HEK293 (cell line): ENCODE results near the gene CHST15.

Experiments used
- CTCF ChIA-PET: fragments of 350-600 bp; formaldehyde crosslinking; extraction: SDS; loops from one replicate; lab custom pipeline; 2021; ENCODE audit warnings: antibody characterized with exemption; lab: Yijun Ruan, JAX
- POLR2A ChIA-PET: fragments of 300-600 bp; formaldehyde crosslinking; extraction: SDS; loops from one replicate; lab custom pipeline; 2020; ENCODE audit warnings: antibody characterized with exemption, inconsistent platforms; lab: Yijun Ruan, JAX
- H3K27ac ChIP-seq: fragments of 200-500 bp; sonication (Bioruptor generic); 2 replicates; pipeline ENCODE4 v1.5.1; 2014; ENCODE audit warnings: low read depth, low read length, control low read depth, inconsistent platforms; ENCODE audit errors: extremely low read depth
- H3K36me3 ChIP-seq, 2 experiments: fragments of 200-500 bp in 1 of 2; sonication (Bioruptor generic) in 1 of 2; 1 replicate in 1 of 2; 2 replicates in 1 of 2; pipeline ENCODE4 v1.5.1; 2014 to 2017; ENCODE audit warnings: inconsistent platforms in 2 of 2, low read length in 2 of 2; ENCODE audit not compliant: control insufficient read depth in 2 of 2, insufficient read depth in 1 of 2
- H3K4me1 ChIP-seq: fragments of 200-500 bp; sonication (Bioruptor generic); 2 replicates; pipeline ENCODE4 v1.5.1; 2014; ENCODE audit warnings: mild to moderate bottlenecking, low read length, inconsistent platforms; ENCODE audit not compliant: control insufficient read depth, insufficient read depth
- H3K4me3 ChIP-seq: 2 replicates; pipeline ENCODE4 v1.5.1; 2011; ENCODE audit warnings: low read depth, mild to moderate bottlenecking, control low read depth, low read length, moderate library complexity
- H3K9me3 ChIP-seq: fragments of 200-500 bp; sonication (Bioruptor generic); 2 replicates; pipeline ENCODE4 v1.5.1; 2014; ENCODE audit warnings: low read depth, low read length, inconsistent platforms; ENCODE audit not compliant: control insufficient read depth, insufficient read depth
- HOXC10 ChIP-seq: sonication (generic); formaldehyde crosslinking; IDR thresholded peaks from 2 replicates; pipeline ENCODE4 v1.8.1; 2023; ENCODE audit warnings: mild to moderate bottlenecking, missing genetic modification reagents
- KLF10 ChIP-seq: fragments of 450-650 bp; IDR thresholded peaks from 2 replicates; pipeline ENCODE4 v1.5.1; 2018; ENCODE audit warnings: missing biosample characterization, mild to moderate bottlenecking, missing genetic modification characterization
- KLF17 ChIP-seq: fragments of 450-650 bp; formaldehyde crosslinking; IDR thresholded peaks from 2 replicates; pipeline ENCODE4 v1.5.1; 2016; ENCODE audit warnings: missing biosample characterization, missing genetic modification characterization
- KLF8 ChIP-seq: fragments of 450-650 bp; formaldehyde crosslinking; IDR thresholded peaks from 2 replicates; pipeline ENCODE4 v1.5.1; 2016; ENCODE audit warnings: missing biosample characterization, missing genetic modification characterization
- KLF9 ChIP-seq: fragments of 450-650 bp; formaldehyde crosslinking; IDR thresholded peaks from 2 replicates; pipeline ENCODE4 v1.5.1; 2016; ENCODE audit warnings: missing biosample characterization, missing genetic modification characterization, low read depth
- MYNN ChIP-seq: fragments of 450-650 bp; formaldehyde crosslinking; IDR thresholded peaks from 2 replicates; pipeline ENCODE4 v1.5.1; 2016; ENCODE audit warnings: missing biosample characterization, missing genetic modification characterization, borderline replicate concordance
- PRDM1 ChIP-seq: fragments of 450-650 bp; formaldehyde crosslinking; IDR thresholded peaks from 2 replicates; pipeline ENCODE4; 2016; ENCODE audit warnings: missing biosample characterization, missing genetic modification characterization
- REPIN1 ChIP-seq: fragments of 450-650 bp; formaldehyde crosslinking; IDR thresholded peaks from 2 replicates; pipeline ENCODE4 v1.5.1; 2017; ENCODE audit warnings: missing biosample characterization, missing genetic modification characterization, low read depth
- TSHZ1 ChIP-seq: fragments of 450-650 bp; formaldehyde crosslinking; IDR thresholded peaks from 2 replicates; pipeline ENCODE4 v1.5.1; 2016; ENCODE audit warnings: missing biosample characterization, missing genetic modification characterization, borderline replicate concordance
- ZBTB26 ChIP-seq: fragments of 450-650 bp; formaldehyde crosslinking; optimal IDR thresholded peaks from 2 replicates; pipeline ENCODE3; 2016; ENCODE audit warnings: missing biosample characterization, mild to moderate bottlenecking, missing genetic modification characterization
- ZNF114 ChIP-seq: fragments of 450-650 bp; formaldehyde crosslinking; IDR thresholded peaks from 2 replicates; pipeline ENCODE4 v1.5.0; 2017; ENCODE audit warnings: missing biosample characterization, missing genetic modification characterization
- ZNF132 ChIP-seq: fragments of 450-650 bp; formaldehyde crosslinking; IDR thresholded peaks from 2 replicates; pipeline ENCODE4 v1.5.1; 2017; ENCODE audit warnings: missing biosample characterization, missing genetic modification characterization, borderline replicate concordance
- ZNF184 ChIP-seq: fragments of 450-650 bp; IDR thresholded peaks from 2 replicates; pipeline ENCODE4 v1.5.1; 2018; ENCODE audit warnings: missing biosample characterization, mild to moderate bottlenecking, missing genetic modification characterization
- ZNF292 ChIP-seq: fragments of 450-650 bp; formaldehyde crosslinking; IDR thresholded peaks from 2 replicates; pipeline ENCODE4 v1.5.1; 2016; ENCODE audit warnings: low read depth, missing biosample characterization, missing genetic modification characterization, borderline replicate concordance
- ZNF398 ChIP-seq: fragments of 450-650 bp; formaldehyde crosslinking; IDR thresholded peaks from 2 replicates; pipeline ENCODE4 v1.5.1; 2017; ENCODE audit warnings: missing biosample characterization, missing genetic modification characterization
- ZNF426 ChIP-seq: fragments of 450-650 bp; formaldehyde crosslinking; IDR thresholded peaks from 2 replicates; pipeline ENCODE4 v1.5.1; 2017; ENCODE audit warnings: missing biosample characterization, missing genetic modification characterization, mild to moderate bottlenecking, inconsistent platforms, moderate library complexity
- ZNF513 ChIP-seq: fragments of 450-650 bp; IDR thresholded peaks from 2 replicates; pipeline ENCODE4 v1.5.1; 2018; ENCODE audit warnings: missing biosample characterization, missing genetic modification characterization
- ZNF580 ChIP-seq: fragments of 450-650 bp; formaldehyde crosslinking; IDR thresholded peaks from 2 replicates; pipeline ENCODE4 v1.5.1; 2016; ENCODE audit warnings: missing biosample characterization, missing genetic modification characterization
- ZNF629 ChIP-seq: fragments of 450-650 bp; formaldehyde crosslinking; IDR thresholded peaks from 2 replicates; pipeline ENCODE4 v1.5.1; 2017; ENCODE audit warnings: missing biosample characterization, missing genetic modification characterization
- ZNF777 ChIP-seq: fragments of 450-650 bp; formaldehyde crosslinking; IDR thresholded peaks from 2 replicates; pipeline ENCODE4 v1.5.1; 2017; ENCODE audit warnings: missing biosample characterization, missing genetic modification characterization, borderline replicate concordance
- ZNF792 ChIP-seq: fragments of 450-650 bp; formaldehyde crosslinking; IDR thresholded peaks from 2 replicates; pipeline ENCODE4 v1.5.1; 2016; ENCODE audit warnings: missing biosample characterization, missing genetic modification characterization
- ZNF843 ChIP-seq: fragments of 450-650 bp; formaldehyde crosslinking; IDR thresholded peaks from 2 replicates; pipeline ENCODE4 v1.5.1; 2016; ENCODE audit warnings: missing biosample characterization, missing genetic modification characterization
- ZSCAN4 ChIP-seq: fragments of 450-650 bp; formaldehyde crosslinking; IDR thresholded peaks from 2 replicates; pipeline ENCODE4 v1.5.1; 2017; ENCODE audit warnings: missing biosample characterization, missing genetic modification characterization

The CHST15 gene

GRCh38 chr10:124039483-124040013 lies 53.9 kb downstream of the CHST15 start:
- peaks cover 0 to 64% of the 10 kb centered on the region in 2 experiments; a peak in 1 of 3 replicates for H3K36me3 ChIP-seq
- POLR2A ChIA-PET, result no interaction called here
- TF ChIP-seq MYNN (no peak), TSHZ1 (no peak), KLF17 (tag by site-specific recombination) (no peak), ZNF792 (tag by site-specific recombination) (no peak), KLF9 (tag by site-specific recombination) (no peak), ZNF292 (no peak), ZNF513 (tag by site-specific recombination) (no peak), HOXC10 (CRISPR knock-in tag) (no peak), KLF8 (tag by site-specific recombination) (no peak), ZNF777 (tag by site-specific recombination) (no peak), ZNF426 (no peak), PRDM1 (tag by site-specific recombination) (no peak)
- TF ChIP-seq, all 188 proteins: peak for 0
- Histone ChIP-seq H3K9me3 (no peaks in the 10 kb centered on the region), H3K4me3 (no peak overlapping the region), H3K27ac (no peak overlapping the region), H3K4me1 (no peaks in the 10 kb centered on the region)
- CTCF ChIA-PET, result interaction anchor here (1.5 kb wide), 1 partner anchor 350 kb away, joined by 3 read pairs; no protein-coding TSS in a partner anchor

GRCh38 chr10:124037784-124038183 lies 55.6 kb downstream of the CHST15 start:
- peaks cover 0 to 61% of the 10 kb centered on the region in 2 experiments; a peak in 1 of 3 replicates for H3K36me3 ChIP-seq
- no peaks in the 10 kb centered on the region for H3K4me1 ChIP-seq
- no peak overlapping the region for H3K4me3 ChIP-seq
- no peak overlapping the region for H3K27ac ChIP-seq
- POLR2A ChIA-PET, result no interaction called here
- no peaks in the 10 kb centered on the region for H3K9me3 ChIP-seq
- CTCF ChIA-PET, result no interaction called here
- no peak for TF ChIP-seq KLF10 (tag by site-specific recombination)
- no peak for TF ChIP-seq ZNF580
- TF ChIP-seq ZNF398 (tag by site-specific recombination), result no peak
- TF ChIP-seq ZSCAN4 (tag by site-specific recombination), result no peak
- no peak for TF ChIP-seq REPIN1 (tag by site-specific recombination)
- no peak for TF ChIP-seq ZNF114
- no peak for TF ChIP-seq ZBTB26 (tag by site-specific recombination)
- TF ChIP-seq ZNF184 (tag by site-specific recombination), result no peak
- TF ChIP-seq ZNF132 (tag by site-specific recombination), result no peak
- TF ChIP-seq ZNF629 (tag by site-specific recombination), result no peak
- TF ChIP-seq ZNF513 (tag by site-specific recombination), result no peak
- TF ChIP-seq ZNF843 (tag by site-specific recombination), result no peak
